Right kidney (tissue), 1 donor: ENCODE measurements around the gene CNTF.

Experiments used
- DNase-seq: peaks from one replicate; pipeline ENCODE4 v3.0.0-alpha.2; 2016

CNTF gene

GRCh38 chr11:58641803-58642581, 19.5 kb downstream of the CNTF start:
- DNase-seq, result no peak

GRCh38 chr11:58645854-58646253, 23.4 kb downstream of the CNTF start:
- DNase-seq, result no peak

GRCh38 chr11:58647141-58647699, 24.8 kb downstream of the CNTF start:
- no peak for DNase-seq

GRCh38 chr11:58647866-58648265, 25.4 kb downstream of the CNTF start:
- no peak for DNase-seq

- no peak for DNase-seq
Observed at GRCh38 chr11:58649623-58650022, 27.2 kb downstream of the CNTF start.

GRCh38 chr11:58650496-58650895, 28.0 kb downstream of the CNTF start:
- no peak for DNase-seq

GRCh38 chr11:58652726-58653280, 30.3 kb downstream of the CNTF start:
- DNase-seq, result no peak

- peak; percentile 58 for DNase-seq
Observed at GRCh38 chr11:58654079-58654907, 31.8 kb downstream of the CNTF start.

GRCh38 chr11:58654908-58655296, 32.4 kb downstream of the CNTF start:
- DNase-seq, result no peak

- no peak for DNase-seq
Observed at GRCh38 chr11:58656348-58656747, 33.9 kb downstream of the CNTF start.

GRCh38 chr11:58658623-58659022, 36.2 kb downstream of the CNTF start:
- DNase-seq, result no peak

- DNase-seq, result no peak
Observed at GRCh38 chr11:58659404-58659803, 36.9 kb downstream of the CNTF start.

GRCh38 chr11:58659910-58660570, 37.6 kb downstream of the CNTF start:
- DNase-seq, result no peak

- DNase-seq, result no peak
Observed at GRCh38 chr11:58671983-58672633, 49.6 kb downstream of the CNTF start.

- no peak for DNase-seq
Observed at GRCh38 chr11:58674609-58675008, 52.1 kb downstream of the CNTF start.
